IgD-negative memory B cell (primary cell): ENCODE data around the gene NOS3. TPM values are rescaled to one million over a fixed set of nuclear protein-coding genes. Genes with fewer than 3 reads are reported as not detected.

Experiments used
- H3K27ac Mint-ChIP-seq, 3 donors: one replicate each; pipeline ENCODE4 v1.8.0; 2020 to 2022; ENCODE audit warnings: mild to moderate bottlenecking in 3 of 3, mixed read lengths in 3 of 3, moderate library complexity in 1 of 3
- H3K27me3 Mint-ChIP-seq: one replicate; pipeline ENCODE4 v1.8.0; 2021; ENCODE audit warnings: mixed read lengths
- H3K36me3 Mint-ChIP-seq: one replicate; pipeline ENCODE4 v1.8.0; 2020; ENCODE audit warnings: mild to moderate bottlenecking, mixed read lengths
- H3K4me1 Mint-ChIP-seq, 3 donors: one replicate each; pipeline ENCODE4 v1.8.0; 2020 to 2022; ENCODE audit warnings: mixed read lengths in 3 of 3, mild to moderate bottlenecking in 1 of 3
- H3K4me3 Mint-ChIP-seq, 4 donors: one replicate each; pipeline ENCODE4 v1.8.0; 2020 to 2022; ENCODE audit warnings: mild to moderate bottlenecking in 4 of 4, mixed read lengths in 4 of 4, moderate library complexity in 3 of 4
- H3K9me3 Mint-ChIP-seq, 3 donors: one replicate each; pipeline ENCODE4 v1.8.0; 2020 to 2021; ENCODE audit warnings: mixed read lengths in 3 of 3, mild to moderate bottlenecking in 1 of 3
- polyA plus RNA-seq: library from polyadenylated mRNA; unstranded; fragments of 300-500 nt; fragmentation: Illumina TruSeq; gene quantifications from one replicate; pipeline ENCODE4 v1.2.3, GENCODE V29; 2021

Gene NOS3
- polyA plus RNA-seq, 1 donor from 2014 or later = 2.0 TPM

DNA sequence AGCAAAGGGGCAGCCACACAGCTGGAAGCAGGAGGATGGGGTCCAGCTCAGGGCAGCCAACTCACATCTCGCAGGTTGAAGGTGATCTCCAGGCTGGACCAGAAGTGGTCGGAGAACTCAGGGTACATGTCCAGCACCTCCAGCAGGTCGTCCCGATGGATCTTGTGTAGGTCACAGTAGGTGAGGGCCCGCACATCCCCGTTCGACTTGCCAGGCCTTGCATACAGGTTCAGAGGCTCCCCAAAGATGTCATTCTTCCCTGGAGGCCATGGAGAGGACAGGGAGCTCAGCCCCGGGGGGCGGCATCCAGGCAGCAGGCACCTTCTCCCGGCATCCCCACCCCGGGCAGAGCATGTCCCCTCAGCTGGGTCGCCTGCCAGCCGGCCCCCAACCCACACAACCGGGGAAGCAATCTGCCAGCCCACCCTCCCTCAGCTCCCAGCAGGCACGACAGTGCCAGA, 42.0 kb upstream of the NOS3 start:
- H3K27ac Mint-ChIP-seq = no peak overlapping the region
- H3K27me3 Mint-ChIP-seq = peaks cover 6% of the 10 kb centered on the region
- no peaks in the 10 kb centered on the region for H3K9me3 Mint-ChIP-seq
- no peaks in the 10 kb centered on the region for H3K36me3 Mint-ChIP-seq
- H3K4me3 Mint-ChIP-seq = no peak overlapping the region
- no peaks in the 10 kb centered on the region for H3K4me1 Mint-ChIP-seq

GRCh38 chr7:150949564-150949963, 41.3 kb upstream of the NOS3 start:
- Mint-ChIP-seq H3K9me3 (no peaks in the 10 kb centered on the region), H3K36me3 (no peaks in the 10 kb centered on the region), H3K4me1 (no peaks in the 10 kb centered on the region), H3K4me3 (no peak overlapping the region), H3K27ac (peak overlapping the region in 1 of 3 donors; percentile 65), H3K27me3 (peaks cover 8% of the 10 kb centered on the region)

DNA sequence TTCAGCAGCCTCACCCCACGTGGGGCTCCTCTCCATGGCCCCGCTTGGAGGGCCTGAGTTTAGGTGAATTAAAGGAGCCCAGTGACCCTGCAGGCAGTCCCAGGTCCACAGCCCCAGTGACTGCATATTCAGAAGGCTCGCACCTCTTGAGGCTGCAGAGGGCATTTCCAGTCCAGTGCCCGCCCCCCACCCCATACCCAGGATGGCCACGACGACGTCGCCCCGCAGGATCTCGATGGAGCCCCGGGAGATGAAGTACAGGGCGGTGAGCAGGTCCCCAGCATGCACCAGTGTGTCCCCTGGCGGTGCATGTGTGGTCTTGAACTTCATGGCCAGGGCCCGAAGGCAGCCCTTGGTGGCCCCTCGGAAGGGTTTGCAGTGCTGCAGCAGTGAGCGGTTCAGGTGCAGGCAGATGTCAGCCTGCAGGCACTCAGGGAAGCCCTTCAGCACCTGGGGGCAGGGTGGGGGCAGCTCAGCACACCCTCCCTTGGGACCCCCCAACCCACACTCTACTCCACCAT, 40.8 kb upstream of the NOS3 start:
- Mint-ChIP-seq H3K4me3 (no peak overlapping the region), H3K27me3 (peaks cover 10% of the 10 kb centered on the region), H3K9me3 (no peaks in the 10 kb centered on the region), H3K36me3 (no peaks in the 10 kb centered on the region), H3K27ac (no peak overlapping the region), H3K4me1 (no peaks in the 10 kb centered on the region)

DNA sequence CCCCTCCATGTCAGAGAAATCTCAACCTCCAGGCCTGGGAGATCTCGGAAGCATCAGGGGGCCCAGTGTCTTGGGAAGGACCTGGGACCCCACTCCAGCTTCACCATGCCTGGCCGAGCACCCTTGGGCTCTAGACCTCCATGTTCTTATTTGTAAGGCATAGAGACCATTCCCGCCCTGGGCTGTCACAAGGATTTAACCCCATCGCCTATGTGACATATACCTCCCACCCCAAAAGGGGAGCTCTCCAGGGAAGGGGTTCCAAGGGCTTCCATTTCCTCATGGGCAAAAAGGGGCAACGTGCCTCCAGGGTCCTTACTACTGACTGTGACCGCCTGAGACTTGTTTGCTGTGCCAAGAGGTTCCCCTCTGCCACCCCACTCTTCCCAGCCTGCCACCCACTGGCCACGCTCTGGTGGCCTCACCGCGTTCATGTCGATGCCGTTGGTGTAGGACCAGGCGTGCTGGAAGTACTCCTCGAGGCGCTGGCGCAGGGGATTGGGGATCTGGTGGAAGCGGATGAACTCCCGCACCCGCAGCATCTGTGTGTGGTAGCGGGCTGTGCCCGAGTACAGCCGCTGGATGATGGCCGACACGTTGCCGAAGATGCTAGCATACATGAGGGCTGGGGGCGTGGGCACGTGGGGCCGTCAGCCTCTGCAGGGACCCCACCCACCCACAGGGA, 40.2 kb upstream of the NOS3 start:
- Mint-ChIP-seq H3K4me3 (no peak overlapping the region), H3K4me1 (no peaks in the 10 kb centered on the region), H3K27me3 (peaks cover 8% of the 10 kb centered on the region), H3K36me3 (no peaks in the 10 kb centered on the region), H3K27ac (no peak overlapping the region), H3K9me3 (no peaks in the 10 kb centered on the region)

GRCh38 chr7:150951181-150951520, 39.7 kb upstream of the NOS3 start:
- Mint-ChIP-seq H3K36me3 (no peaks in the 10 kb centered on the region), H3K4me1 (no peaks in the 10 kb centered on the region), H3K27me3 (peaks cover 8% of the 10 kb centered on the region), H3K9me3 (no peaks in the 10 kb centered on the region), H3K27ac (no peak overlapping the region), H3K4me3 (no peak overlapping the region)

GRCh38 chr7:150951521-150951920, 39.3 kb upstream of the NOS3 start:
- H3K9me3 Mint-ChIP-seq = no peaks in the 10 kb centered on the region
- no peak overlapping the region for H3K27ac Mint-ChIP-seq
- H3K4me3 Mint-ChIP-seq = no peak overlapping the region
- peaks cover 9% of the 10 kb centered on the region for H3K27me3 Mint-ChIP-seq
- H3K4me1 Mint-ChIP-seq = no peaks in the 10 kb centered on the region
- H3K36me3 Mint-ChIP-seq = no peaks in the 10 kb centered on the region

DNA sequence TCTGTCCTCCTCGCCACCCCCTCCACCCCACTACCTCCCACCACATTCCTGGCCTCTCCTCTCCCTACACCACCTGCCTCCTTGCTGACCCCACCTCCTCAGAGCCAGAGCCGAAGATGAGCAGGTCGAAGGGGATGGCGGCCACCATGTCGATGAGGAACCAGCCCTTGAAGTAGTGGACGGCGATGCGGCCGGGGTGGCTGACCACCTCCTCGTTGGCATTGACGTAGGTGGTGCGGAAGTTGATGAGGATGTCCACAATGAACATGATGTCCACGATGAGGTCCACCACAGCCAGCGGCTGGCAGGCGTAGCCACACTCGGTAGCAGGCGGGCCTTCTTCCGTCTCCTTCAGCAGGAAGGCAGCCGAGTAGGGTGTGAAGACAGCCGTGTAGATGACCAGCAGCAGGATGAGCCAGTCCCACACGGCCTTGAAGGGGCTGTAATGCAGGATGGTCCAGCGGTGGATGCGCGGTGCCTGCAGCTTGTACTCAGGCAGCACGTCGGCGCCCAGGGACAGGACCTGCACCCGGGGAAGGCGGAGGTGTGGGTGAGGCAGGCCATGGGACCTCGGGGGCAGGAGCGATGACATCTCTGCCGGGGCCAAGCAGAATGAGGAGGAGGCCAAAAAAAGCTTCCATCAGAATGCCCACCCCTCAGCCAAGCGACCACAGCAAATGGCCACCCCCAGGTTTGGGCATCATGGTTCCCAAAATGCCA, 38.3 kb upstream of the NOS3 start:
- Mint-ChIP-seq H3K4me1 (no peaks in the 10 kb centered on the region), H3K27me3 (peaks cover 17% of the 10 kb centered on the region), H3K36me3 (peaks cover 5% of the 10 kb centered on the region), H3K9me3 (peaks cover 0 to 1% (median 0%) of the 10 kb centered on the region in 3 donors), H3K27ac (no peak overlapping the region), H3K4me3 (no peak overlapping the region)

GRCh38 chr7:150953061-150953997, 37.5 kb upstream of the NOS3 start:
- H3K4me3 Mint-ChIP-seq = no peak overlapping the region
- no peak overlapping the region for H3K27ac Mint-ChIP-seq
- H3K27me3 Mint-ChIP-seq = peaks cover 17% of the 10 kb centered on the region
- no peaks in the 10 kb centered on the region for H3K4me1 Mint-ChIP-seq
- H3K9me3 Mint-ChIP-seq = peaks cover 0 to 1% (median 0%) of the 10 kb centered on the region in 3 donors
- peaks cover 5% of the 10 kb centered on the region for H3K36me3 Mint-ChIP-seq

GRCh38 chr7:150954201-150954985, 36.4 kb upstream of the NOS3 start:
- Mint-ChIP-seq H3K4me1 (peaks cover 0 to 2% (median 0%) of the 10 kb centered on the region in 3 donors), H3K27me3 (peaks cover 26% of the 10 kb centered on the region), H3K27ac (no peak overlapping the region), H3K36me3 (peaks cover 5% of the 10 kb centered on the region), H3K4me3 (no peak overlapping the region), H3K9me3 (peaks cover 0 to 1% (median 0%) of the 10 kb centered on the region in 3 donors)

- peaks cover 30% of the 10 kb centered on the region for H3K27me3 Mint-ChIP-seq
- H3K9me3 Mint-ChIP-seq = peaks cover 0 to 1% (median 0%) of the 10 kb centered on the region in 3 donors
- peaks cover 5% of the 10 kb centered on the region for H3K36me3 Mint-ChIP-seq
- no peak overlapping the region for H3K27ac Mint-ChIP-seq
- H3K4me1 Mint-ChIP-seq = peaks cover 0 to 2% (median 0%) of the 10 kb centered on the region in 3 donors
- no peak overlapping the region for H3K4me3 Mint-ChIP-seq
These were observed 35.8 kb upstream of the NOS3 start for GRCh38 chr7:150954986-150955518.

DNA sequence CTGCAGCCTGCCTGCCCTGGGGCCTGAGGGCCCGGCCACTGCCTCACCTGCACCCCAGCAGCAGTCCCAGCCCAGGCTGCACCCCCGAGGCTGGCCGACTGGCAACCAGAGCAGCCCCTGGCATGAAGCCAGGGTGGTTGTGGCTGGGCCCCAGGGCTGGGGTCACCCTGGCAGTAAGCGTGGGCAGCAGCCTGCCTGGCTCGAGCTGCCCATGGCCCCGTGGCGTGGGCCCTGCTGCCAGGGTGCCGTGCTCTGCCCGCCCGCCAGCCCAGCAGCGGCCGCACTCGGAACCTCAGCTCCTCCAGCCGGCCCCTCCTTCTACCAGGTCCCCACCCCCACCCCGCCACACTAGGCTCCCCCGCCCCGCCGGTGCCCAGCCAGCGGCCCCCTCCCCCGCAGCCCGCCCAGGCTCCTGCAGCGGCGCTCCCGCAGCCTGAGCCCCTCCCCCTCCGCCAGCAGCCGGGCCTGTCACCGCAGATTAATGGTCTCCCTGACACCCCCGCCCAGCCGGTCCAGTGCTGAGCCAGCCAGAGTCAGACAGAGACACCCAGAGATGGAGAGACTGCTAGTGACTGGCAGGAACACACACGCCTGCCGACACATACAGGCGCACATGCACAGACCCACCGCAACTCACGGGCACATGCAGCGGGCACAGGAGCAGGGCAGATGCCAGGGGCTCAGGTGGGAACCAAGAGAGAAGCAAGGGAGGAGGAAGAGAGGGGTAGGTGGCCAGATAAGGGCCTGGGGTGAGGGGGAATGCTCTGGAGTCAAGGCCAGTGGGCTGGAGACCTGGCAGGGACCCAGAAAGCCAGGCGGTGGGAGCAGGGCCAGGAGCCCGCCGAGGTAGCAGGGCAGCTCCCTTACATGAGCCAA, 35.1 kb upstream of the NOS3 start:
- Mint-ChIP-seq H3K4me3 (no peak overlapping the region), H3K27ac (peak overlapping the region in 1 of 3 donors; percentile 53), H3K9me3 (peaks cover 0 to 1% (median 0%) of the 10 kb centered on the region in 3 donors), H3K27me3 (peaks cover 30% of the 10 kb centered on the region), H3K36me3 (peaks cover 5% of the 10 kb centered on the region), H3K4me1 (peaks cover 0 to 2% (median 0%) of the 10 kb centered on the region in 3 donors)

DNA sequence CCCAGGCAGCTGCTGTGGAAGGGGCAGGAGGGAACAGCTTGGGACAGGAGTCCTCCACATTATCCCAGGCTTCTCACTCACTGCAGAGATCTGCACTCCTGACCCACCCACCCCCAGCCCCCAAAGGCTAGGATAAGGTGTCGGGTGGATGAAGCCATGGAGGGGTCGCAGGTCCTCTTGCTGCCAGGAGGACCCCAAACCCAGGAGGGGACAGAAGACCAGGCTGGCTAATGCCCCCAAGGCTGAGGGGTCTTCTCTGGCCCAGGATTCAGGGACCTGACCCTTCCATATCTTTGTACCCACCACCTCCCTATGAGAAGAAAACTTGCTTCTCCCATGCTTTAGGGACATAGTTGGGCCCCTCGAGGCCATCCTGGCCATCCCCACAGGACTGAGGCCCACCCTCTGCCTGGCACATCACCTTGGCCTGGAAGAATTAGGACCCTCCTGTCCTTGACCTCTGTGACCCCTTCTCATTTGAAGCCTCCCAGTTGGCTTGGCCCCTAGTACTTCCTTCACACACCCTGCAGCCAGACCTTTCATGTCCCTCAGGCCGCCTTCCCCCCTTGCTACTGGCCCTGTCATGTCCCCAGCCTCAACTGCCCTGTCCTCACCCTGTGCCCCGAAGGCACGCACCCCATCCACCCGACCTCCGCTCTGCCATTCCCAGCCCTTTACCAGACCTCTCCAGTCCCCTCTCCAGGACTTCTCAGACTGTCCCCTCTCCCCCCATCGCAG, 34.3 kb upstream of the NOS3 start:
- Mint-ChIP-seq H3K4me3 (no peak overlapping the region), H3K9me3 (peaks cover 0 to 1% (median 0%) of the 10 kb centered on the region in 3 donors), H3K4me1 (peaks cover 0 to 2% (median 0%) of the 10 kb centered on the region in 3 donors), H3K27me3 (peaks cover 32% of the 10 kb centered on the region), H3K27ac (peak overlapping the region in 1 of 3 donors; percentile 53), H3K36me3 (peaks cover 5% of the 10 kb centered on the region)
